ENCODE results near the gene COPE. TPM values are rescaled to one million over a fixed set of nuclear protein-coding genes. Genes with fewer than 3 reads are reported as not detected.
A peak's percentile ranks its signal among the peaks of the same experiment; 100 is the strongest.

Gene COPE
- total RNA-seq, 1 donor from 2014 or later, result 149 TPM

DNA sequence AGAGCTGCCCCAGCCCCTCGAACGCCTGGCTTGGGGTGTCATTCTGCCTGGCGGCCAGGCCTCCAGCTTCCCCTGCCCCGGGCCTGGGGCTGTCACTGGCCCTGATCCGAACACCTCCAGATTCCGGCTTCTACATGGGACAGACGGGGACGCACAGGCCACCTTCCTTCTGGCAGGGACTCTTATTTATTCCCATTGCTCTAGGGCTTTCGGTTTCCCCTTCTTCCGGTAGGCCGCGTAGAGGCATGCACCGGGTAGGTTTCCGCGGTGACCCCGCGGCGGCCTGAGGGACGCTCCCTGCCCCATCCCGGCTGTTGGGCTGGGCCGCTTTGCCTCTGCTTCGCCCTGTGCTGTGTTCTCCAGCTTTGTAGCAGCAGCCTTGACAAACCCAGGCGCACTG, 51.4 kb downstream of the COPE start:
- DNase-seq (ENCODE audit: low spot score), result no peak

DNA sequence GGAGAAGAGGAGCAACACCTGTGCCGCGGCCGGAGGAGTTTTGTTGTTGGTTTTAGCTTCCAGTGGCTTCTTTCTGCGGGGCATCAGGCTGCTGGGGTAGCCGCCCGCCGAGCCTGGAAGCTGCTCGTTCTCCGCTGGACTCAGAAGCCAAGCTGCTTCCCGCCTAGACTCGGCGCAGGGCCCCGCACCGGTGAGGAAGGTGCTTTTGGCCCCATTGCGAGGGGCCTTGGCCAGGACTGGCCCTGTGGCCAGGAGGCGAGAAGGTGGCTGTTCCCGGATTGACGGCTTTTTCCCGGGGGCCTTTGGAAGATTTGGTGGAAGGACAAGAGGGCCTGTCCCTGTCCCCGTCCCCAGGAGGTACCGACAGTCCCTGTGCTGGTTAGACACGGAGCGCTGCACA, 52.0 kb downstream of the COPE start:
- DNase-seq (ENCODE audit: low spot score), result no peak

DNA sequence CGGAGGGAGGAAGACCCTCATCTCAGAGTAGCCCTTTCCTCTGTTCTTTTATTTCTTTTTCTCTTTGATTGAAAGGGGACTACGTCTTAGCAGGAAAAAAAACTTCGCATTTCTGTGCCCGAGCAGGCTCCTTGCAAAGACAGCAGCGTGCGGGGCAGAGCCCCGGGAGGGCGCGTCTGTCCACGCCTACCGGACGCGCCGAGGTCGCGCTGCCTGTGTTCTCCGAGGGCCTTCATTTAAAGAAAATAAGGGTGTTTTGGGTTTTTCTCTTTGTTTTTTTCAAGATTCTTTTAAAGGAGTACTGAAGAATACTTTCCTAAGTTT, 52.4 kb downstream of the COPE start:
- DNase-seq (ENCODE audit: low spot score), result no peak

DNA sequence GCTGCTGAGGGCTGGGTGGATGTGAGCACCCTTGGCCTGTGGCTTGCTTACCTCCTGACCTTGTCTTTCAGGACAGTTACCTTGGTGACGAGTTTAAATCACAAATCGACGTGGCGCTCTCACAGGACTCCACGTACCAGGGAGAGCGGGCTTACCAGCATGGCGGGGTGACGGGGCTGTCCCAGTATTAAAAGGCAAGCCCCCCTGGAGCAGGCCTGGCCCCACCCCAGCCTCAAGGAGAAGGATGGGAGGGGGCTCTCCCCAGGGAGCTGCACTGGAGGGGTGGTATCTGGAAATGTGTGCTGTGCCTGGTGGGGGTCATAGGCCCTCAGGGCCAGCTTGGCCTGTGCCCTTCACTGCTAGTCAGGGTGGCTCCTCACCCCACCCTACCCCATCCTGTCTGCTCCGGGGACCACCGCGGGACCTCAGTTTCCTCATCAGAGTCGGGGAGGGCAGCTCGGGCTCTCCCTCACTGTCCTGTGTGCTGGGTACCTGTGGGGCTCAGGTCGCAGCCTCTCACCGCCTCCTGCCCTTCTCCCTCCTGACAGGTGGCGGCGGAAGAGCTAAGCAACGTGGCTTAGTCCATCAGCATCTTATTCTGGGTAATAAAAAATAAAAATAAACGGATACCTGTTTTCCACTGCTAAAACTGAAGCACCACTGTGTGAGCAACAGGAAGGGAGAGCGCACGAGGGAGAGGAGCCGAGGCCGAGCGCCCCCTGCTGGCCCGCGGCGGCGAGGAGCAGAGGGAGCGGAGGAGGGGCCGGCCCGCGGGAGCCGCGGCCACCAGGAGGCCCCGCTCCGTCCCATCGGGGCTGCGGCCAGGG, 53.0 kb downstream of the COPE start:
- no peak for DNase-seq (ENCODE audit: low spot score)

DNA sequence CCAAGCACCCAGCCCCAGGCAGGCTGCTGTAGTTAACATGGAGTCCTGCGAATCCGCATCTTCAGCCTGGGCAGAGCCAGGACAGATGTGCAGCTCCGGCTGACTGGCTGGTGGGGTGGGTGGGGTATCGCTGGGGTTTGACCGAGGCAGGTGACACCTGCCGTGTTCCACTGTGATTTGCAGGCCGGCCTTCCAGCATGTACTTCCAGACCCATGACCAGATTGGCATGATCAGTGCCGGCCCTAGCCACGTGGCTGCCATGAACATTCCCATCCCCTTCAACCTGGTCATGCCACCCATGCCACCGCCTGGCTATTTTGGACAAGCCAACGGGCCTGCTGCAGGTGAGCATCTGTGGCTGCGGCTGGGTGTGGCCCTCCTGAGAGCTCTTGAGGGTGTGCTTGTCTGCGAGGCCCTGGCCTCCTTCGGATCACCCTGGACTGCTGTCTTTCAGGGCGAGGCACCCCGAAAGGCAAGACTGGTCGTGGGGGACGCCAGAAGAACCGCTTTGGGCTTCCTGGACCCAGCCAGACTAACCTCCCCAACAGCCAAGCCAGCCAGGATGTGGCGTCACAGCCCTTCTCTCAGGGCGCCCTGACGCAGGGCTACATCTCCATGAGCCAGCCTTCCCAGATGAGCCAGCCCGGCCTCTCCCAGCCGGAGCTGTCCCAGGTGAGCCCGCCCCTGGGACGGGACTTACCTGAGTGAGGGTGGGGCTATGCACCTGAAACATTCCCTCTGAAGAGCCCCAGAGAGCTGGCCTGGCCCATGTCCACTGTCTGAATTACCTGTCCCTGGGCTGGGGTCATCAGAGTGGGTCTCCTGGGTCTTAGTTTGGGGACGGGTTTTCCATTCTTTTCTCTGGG, 53.8 kb downstream of the COPE start:
- DNase-seq (ENCODE audit: low spot score), result no peak

DNA sequence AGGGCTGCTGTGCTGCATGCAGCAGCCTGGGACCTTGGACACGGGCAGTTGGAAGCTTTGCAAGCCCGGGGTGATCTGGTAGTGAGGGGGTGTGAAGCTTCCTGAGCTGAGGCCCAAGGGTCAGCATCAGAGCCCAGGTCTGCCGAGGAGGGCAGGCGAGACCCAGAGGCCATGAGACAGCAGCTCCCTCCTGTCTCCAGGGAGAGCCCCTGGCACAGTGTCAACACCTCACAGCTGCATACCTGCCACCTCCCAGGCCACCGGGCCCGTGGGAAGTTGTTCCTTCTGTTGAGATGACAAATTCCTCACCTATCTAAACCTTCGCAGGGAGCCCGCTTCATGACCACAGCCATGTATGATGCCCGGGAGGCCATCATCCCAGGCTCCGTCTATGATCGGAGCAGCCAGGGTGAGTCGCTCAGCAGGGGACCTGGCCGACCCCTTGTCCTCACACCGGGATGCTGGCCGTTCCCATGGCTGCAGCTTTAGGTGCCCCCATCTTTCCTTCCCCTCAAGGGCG, 55.3 kb downstream of the COPE start:
- no peak for DNase-seq (ENCODE audit: low spot score)

DNA sequence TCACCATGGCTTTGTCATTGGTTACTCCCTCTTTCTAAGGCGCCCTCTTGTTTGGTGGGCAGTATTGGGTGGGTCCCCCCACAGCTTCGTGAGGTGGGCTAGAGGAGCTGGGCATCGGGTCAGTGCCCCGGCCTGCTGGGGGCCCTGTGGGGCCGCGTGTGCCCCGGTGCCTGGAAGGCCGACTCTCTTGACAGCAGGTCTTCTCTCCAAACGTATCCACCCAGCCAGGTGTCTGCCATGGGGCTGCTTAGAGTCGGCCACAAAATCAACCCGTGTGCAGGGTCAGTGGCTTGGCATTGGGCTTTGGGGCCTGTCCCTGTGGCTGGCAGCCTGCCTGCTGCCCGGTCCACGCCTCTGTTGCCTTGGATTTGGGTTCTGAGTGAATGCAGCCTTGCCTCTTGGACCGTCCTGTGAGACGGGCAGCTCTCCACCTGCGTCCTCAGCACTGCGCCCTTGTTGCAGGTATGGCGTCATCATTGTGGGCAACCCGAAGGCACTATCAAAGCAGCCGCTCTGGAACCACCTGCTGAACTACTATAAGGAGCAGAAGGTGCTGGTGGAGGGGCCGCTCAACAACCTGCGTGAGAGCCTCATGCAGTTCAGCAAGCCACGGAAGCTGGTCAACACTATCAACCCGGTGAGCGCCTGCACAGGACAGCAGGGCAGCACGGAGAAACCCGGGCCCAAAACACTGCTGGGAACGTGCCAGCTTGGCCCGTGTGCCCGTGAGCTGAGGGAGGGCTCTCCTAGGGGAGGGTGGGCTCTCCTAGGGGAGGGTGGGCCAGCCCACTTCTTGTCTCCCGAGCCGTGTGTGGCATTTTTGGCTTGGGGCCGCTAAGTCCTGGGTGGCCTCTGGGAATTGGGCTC, 56.0 kb downstream of the COPE start:
- no peak for DNase-seq (ENCODE audit: low spot score)

DNA sequence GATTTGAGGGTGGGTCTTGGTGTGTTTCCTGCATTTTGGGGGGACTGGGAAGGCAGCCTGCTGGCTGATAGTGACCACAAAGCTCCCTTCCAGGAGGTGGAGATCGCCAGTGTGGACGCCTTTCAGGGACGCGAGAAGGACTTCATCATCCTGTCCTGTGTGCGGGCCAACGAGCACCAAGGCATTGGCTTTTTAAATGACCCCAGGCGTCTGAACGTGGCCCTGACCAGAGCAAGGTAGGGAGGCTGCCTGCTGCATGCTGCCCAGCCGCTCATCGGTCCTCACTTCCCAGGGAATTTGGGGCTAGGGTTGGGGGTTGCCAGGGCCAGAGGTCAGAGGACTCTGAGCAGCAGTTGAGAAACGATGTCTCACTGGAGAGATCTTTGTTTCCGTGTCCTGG, 57.3 kb downstream of the COPE start:
- no peak for DNase-seq (ENCODE audit: low spot score)

DNA sequence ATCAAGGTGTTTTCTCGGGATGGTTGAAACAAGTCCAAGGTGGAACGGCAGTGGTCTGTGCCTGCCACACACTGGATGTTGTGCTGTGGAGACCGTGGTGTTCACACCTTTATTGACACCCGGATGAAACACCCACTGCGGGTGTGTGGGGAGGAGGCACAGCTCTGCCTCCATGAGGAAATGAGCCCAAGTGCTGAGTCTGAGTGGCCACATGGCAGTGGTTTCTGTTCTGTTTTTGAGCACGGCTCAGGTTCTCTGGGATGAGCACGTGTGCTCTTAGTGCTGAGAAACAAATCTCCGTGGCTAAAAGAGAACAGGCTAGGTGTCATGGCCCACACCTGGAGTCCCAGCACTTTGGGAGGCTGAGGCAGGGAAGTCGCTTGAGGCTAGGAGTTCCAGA, 58.0 kb downstream of the COPE start:
- DNase-seq (ENCODE audit: low spot score), result no peak

DNA sequence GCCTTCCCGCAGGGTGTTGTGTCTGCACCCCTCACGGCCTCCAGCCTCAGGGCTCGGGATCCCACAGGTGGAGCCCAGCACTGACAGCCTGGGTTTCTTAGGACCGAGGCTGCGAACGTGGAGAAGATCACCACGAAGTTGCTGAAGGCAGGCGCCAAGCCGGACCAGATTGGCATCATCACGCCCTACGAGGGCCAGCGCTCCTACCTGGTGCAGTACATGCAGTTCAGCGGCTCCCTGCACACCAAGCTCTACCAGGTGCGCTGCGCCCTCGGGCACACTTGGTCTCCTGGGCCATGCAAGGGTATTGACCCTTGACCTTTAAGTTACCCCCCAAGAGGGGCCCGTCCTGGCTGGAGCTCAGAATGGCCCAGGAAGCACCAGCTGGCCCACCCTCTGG, 58.5 kb downstream of the COPE start:
- no peak for DNase-seq (ENCODE audit: low spot score)

DNA sequence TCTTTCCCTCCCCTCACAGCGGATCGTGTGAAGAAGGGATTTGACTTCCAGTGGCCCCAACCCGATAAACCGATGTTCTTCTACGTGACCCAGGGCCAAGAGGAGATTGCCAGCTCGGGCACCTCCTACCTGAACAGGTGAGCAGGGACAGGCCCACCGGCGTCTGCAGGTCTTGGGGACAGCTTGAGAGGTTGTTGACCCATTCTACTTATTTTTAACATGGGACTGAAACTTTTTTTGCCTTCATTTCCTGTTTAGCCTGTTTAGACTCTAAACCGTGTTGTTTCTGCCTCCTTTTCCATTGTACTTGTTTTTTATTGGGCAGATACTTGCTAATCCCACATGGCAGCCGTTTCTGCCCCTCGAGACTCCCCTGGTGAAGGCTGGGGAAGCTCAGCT, 58.9 kb downstream of the COPE start:
- no peak for DNase-seq (ENCODE audit: low spot score)

DNA sequence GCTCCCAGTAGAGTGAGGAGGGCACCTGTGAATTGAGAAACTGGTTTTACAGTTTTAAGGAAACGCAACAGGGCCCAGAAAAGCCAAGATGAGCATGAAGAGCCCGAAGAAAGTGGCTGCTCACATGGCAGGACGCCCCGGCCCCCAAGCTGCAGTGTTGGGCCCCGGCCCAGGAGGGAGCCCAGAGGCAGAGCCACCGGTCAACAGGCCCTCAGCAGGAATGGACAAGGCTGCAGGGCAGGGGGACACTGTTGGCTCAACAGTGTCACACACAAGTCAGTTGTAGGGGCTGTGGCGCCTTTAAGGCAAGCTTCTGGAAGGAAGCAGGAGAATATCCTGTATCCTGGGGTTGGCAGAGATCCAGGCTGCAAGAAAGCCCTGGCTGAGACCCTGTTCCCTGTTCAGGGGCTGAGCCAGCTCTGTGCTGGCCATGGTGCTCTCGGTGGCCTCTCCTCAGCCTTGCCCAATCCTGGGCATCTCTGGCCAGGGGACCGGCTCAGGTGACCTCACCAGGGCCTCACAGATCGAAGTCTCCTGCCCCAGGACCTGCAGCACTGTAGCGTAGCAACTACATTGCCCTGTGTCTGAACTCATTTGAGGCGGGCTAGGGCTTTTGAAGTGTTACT, 59.4 kb downstream of the COPE start:
- no peak for DNase-seq (ENCODE audit: low spot score)

DNA sequence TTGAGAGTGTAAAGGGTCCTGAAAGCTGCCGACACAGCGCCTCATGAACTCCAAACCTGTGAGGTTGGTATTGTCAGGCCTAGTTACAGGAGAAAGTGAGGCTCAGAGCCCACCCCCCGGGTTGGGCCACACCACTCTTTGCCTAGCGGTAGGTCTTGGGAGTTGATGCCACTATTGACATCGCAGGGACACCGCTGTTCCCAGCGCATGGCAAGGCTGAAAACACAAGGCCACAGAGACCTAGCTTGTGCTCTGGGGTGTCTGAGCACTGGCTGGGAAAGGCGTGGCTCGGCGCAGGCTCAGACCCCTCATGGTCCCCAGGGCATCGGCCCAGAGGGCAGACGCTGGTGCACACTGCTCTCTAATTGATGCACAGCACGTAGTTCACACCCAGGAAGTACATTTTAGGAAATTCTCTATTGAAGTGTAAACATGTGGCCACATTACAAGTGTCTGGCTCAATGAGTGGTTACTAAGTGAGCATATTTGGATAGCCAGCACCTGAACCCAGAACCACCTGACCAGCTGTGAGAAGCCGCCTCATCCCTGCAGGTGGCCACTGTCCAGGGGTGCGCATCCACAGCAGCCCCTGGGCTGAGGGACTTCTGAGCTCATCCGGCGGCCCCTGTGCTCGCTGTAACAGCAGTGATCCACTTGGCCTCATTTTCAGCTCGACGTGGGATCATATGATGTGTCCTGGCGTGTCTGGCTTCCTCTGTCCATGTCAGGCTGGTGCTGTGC, 60.1 kb downstream of the COPE start:
- DNase-seq (ENCODE audit: low spot score), result no peak

DNA sequence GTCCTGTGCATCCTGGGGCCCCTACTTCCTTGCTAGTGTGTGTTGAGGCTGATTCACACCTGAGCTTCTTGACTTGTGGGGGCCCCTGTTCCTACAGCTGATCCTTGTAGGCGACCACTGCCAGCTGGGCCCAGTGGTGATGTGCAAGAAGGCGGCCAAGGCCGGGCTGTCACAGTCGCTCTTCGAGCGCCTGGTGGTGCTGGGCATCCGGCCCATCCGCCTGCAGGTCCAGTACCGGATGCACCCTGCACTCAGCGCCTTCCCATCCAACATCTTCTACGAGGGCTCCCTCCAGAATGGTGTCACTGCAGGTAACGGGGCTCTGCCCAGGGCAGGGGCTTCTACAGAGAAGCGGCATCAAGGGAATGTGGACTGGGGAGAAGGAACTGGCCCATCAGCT, 62.0 kb downstream of the COPE start:
- no peak for DNase-seq (ENCODE audit: low spot score)

DNA sequence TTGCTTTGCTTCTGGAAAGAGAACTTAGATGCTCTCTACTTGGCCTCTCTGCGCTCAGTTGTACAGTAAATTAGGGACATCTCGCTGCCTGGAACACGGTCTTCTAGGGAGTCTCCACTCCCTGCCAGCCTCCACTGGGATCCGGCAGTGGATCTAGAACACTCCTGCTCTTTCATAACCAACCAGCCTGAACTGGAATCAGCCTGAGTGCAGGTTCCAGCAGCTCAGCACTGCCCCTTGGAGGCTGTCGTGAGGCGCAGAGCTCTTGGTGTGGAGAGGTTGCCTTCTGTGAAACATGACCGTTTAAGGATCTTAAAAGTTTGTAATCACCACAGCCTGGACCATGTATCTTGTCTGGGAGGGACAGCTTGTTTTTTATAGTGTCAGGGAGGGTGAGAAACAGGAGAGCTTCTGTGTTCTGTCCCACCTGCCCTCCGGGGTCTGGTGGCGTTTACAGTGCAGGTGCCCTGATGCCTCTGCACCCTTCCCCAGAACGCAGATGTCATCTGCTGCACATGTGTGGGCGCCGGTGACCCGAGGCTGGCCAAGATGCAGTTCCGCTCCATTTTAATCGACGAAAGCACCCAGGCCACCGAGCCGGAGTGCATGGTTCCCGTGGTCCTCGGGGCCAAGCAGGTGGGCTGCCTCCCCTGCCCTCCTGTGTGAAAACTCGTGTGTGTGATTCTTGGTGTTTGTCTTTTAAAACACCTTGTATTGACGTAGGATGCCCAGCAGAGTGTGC, 62.6 kb downstream of the COPE start:
- DNase-seq (ENCODE audit: low spot score), result no peak

DNA sequence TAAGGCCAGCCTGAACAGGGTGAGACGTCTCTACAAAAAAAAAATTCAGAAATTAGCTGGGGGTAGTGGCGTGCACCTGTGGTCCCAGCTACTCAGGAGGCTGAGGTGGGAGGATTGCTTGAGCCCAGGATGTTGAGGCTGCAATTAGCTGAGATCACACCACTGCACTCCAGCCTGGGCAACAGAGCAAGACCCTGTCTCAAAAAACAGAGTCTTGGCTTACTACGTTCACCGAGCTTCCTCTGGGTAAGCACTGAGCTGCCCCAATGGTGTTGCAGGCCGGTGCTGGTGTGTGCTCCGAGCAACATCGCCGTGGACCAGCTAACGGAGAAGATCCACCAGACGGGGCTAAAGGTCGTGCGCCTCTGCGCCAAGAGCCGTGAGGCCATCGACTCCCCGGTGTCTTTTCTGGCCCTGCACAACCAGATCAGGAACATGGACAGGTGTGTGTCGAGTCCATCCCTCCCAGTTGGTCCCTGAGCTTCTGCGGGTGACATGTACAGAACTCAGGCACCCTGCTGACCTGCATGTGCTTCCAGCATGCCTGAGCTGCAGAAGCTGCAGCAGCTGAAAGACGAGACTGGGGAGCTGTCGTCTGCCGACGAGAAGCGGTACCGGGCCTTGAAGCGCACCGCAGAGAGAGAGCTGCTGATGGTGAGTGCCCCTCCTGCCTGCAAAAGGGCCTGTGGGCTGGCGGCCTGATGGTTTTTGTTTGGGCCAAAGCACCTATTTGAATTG, 63.4 kb downstream of the COPE start:
- DNase-seq (ENCODE audit: low spot score), result no peak

DNA sequence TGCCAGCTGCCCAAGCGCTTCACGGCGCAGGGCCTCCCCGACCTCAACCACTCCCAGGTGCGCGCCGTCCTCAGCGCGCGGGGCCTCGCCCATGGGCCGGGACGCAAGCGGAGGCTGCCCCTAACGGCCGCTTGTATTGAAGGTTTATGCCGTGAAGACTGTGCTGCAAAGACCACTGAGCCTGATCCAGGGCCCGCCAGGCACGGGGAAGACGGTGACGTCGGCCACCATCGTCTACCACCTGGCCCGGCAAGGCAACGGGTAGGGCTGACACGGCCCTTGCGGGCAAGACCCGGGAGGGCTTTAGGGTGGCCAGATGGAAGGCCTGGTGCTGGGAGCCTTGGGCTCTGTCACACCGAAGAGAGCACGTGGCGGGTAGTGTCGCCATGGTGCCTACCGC, 64.2 kb downstream of the COPE start:
- DNase-seq (ENCODE audit: low spot score), result no peak

DNA sequence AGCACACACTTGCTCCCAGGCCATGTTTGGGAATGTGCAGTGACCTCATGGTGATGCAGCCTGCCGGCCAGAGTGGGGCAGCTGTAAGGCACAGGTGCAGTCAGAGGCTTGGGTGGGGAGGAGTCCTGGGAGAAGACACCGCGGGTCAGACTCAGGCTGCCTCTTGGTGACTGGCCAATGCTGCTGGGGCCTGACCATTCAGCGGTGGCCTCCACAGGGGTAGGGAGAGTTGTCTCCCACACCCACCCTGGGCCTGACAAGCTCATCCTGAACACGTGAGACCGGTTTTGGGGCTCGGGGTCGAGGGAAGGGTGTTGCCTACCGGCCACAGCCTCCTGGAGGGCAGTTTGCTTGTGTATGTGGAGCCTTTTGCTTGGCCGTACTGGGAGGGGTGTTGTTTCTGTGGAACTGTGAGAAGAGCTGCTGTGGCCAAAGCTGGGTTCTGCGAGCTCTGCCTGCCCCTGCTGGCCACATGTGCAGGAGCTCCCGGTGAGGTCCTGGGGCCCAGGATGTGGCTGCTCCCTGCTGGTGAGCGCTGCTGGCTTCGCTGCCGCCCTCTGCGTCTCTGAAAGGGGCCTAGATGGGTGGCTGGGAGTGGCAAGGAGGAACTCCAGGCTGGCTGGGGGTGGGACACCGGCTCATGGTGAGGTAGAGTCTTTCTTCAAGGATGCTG, 65.3 kb downstream of the COPE start:
- no peak for DNase-seq (ENCODE audit: low spot score)

DNA sequence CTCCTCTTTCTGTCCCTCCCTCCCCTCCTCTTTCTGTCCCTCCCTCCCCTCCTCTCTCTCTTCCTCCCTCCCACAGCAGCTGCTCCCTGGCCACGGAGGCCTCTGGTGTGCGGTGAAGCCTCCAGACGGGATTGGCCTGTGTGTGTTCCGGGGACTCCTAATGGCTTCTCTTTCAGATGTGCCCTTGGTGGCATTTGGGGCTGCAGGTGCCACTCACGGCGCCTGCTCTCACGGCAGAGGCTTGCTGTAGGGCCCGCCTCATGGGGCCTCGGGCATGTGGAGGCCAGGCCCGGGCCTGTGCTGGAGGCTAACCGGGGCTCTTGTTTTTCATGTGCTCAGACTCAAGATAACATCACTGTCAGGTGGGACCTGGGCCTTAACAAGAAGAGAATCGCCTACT, 66.5 kb downstream of the COPE start:
- peak; percentile 60 for DNase-seq (ENCODE audit: low spot score)
